Panc1 (cell line): ENCODE data around the gene MPPED1. TPM values are rescaled to one million over a fixed set of nuclear protein-coding genes. Genes with fewer than 3 reads are reported as not detected.

ENCODE experiments used
- ATAC-seq: fragments of 200-7000 bp; cut with Tn5 transposase; 2 replicates; pipeline ENCODE4 v1.9.1; 2020; ENCODE audit warnings: mild to moderate bottlenecking, moderate library complexity
- BruUV-seq: library from RNA; stranded (reverse); fragments of 400-500 nt; replicated peaks from 2 replicates; lab custom pipeline; 2021; lab: Mats Ljungman, UMichigan
- CTCF ChIA-PET: fragments of 300-600 bp; sonication (Branson Sonifier 250); formaldehyde crosslinking; loops from one replicate; lab custom pipeline; 2022; ENCODE audit warnings: antibody characterized with exemption; lab: Charles Lee
- POLR2A ChIA-PET: fragments of 300-600 bp; sonication (Branson Sonifier 250); formaldehyde crosslinking; loops from one replicate; lab custom pipeline; 2022; ENCODE audit warnings: antibody characterized with exemption; lab: Charles Lee
- DNase-seq: peaks from one replicate; pipeline ENCODE4 v3.0.0-alpha.2; 2010; ENCODE audit warnings: low read depth, low spot score
- H3K27ac ChIP-seq: 2 replicates; pipeline ENCODE4 v1.5.1; 2011; ENCODE audit warnings: mild to moderate bottlenecking, low read length, inconsistent platforms
- H3K27me3 ChIP-seq: fragments of 200-500 bp; sonication (Bioruptor generic); 2 replicates; pipeline ENCODE4 v1.6.0; 2014; ENCODE audit warnings: low read length, inconsistent platforms; ENCODE audit not compliant: control insufficient read depth, insufficient read depth
- H3K36me3 ChIP-seq: fragments of 200-500 bp; sonication (Bioruptor generic); 2 replicates; pipeline ENCODE4 v1.5.1; 2014; ENCODE audit warnings: inconsistent platforms, mild to moderate bottlenecking, low read length, moderate library complexity; ENCODE audit not compliant: control insufficient read depth, insufficient read depth
- H3K4me1 ChIP-seq: 2 replicates; pipeline ENCODE4 v1.5.1; 2011; ENCODE audit warnings: inconsistent platforms, mild to moderate bottlenecking, low read length, moderate library complexity; ENCODE audit not compliant: control insufficient read depth, insufficient read depth
- H3K4me3 ChIP-seq, 2 experiments: 2 replicates each; pipeline ENCODE4 v1.5.1; 2011 to 2012; ENCODE audit warnings: low read depth in 2 of 2, low read length in 2 of 2, mild to moderate bottlenecking in 2 of 2, inconsistent platforms in 1 of 2, moderate library complexity in 1 of 2
- H3K9me3 ChIP-seq: fragments of 200-500 bp; sonication (Bioruptor generic); 2 replicates; pipeline ENCODE4 v1.5.1; 2014; ENCODE audit warnings: low read depth, mild to moderate bottlenecking, inconsistent platforms, low read length, moderate library complexity; ENCODE audit not compliant: control insufficient read depth, insufficient read depth
- POLR2AphosphoS5 ChIP-seq: IDR thresholded peaks from 2 replicates; pipeline ENCODE4 v1.6.1; 2012; ENCODE audit warnings: mild to moderate bottlenecking, low read depth, low read length, moderate library complexity
- SIN3A ChIP-seq: IDR thresholded peaks from 2 replicates; pipeline ENCODE4 v1.6.1; 2012; ENCODE audit warnings: low read depth, mild to moderate bottlenecking, low read length, moderate library complexity, borderline replicate concordance; ENCODE audit not compliant: insufficient read depth
- TCF7L2 ChIP-seq: IDR thresholded peaks from 2 replicates; pipeline ENCODE4 v1.6.1; 2011; ENCODE audit warnings: mild to moderate bottlenecking, low read depth, low read length, inconsistent platforms
- in situ Hi-C: cut with HindIII; loops from 2 replicates; pipeline ENCODE4 v1.10.0; 2016; ENCODE audit warnings: low sequenced_read_pairs, low pct_unique_long_range_greater_than_20kb
- intact Hi-C: fragments of 100-400 bp; cut with micrococcal nuclease; formaldehyde crosslinking; loops from one replicate; pipeline ENCODE4 v1.10.0; 2022; ENCODE audit not compliant: unreplicated experiment
- total RNA-seq: library from RNA; stranded (reverse); gene quantifications from one replicate; pipeline ENCODE4 v1.2.1, GENCODE V29; 2021; ENCODE audit not compliant: unreplicated experiment
- TF ChIP-seq, protein P1 (sequence below): fragments of 450-650 bp; IDR thresholded peaks from 2 replicates; pipeline ENCODE4 v1.5.1; 2017; ENCODE audit warnings: mild to moderate bottlenecking
- TF ChIP-seq, protein P2 (sequence below), 2 experiments: IDR thresholded peaks; 2 replicates each; pipeline ENCODE4 v1.6.1; 2011 to 2012; ENCODE audit warnings: low read depth in 2 of 2, control low read depth in 1 of 2, low read length in 1 of 2, mild to moderate bottlenecking in 1 of 2, moderate library complexity in 1 of 2; ENCODE audit not compliant: insufficient read depth in 1 of 2

The MPPED1 gene
- total RNA-seq, 1 experiment from 2014 or later = not detected

DNA sequence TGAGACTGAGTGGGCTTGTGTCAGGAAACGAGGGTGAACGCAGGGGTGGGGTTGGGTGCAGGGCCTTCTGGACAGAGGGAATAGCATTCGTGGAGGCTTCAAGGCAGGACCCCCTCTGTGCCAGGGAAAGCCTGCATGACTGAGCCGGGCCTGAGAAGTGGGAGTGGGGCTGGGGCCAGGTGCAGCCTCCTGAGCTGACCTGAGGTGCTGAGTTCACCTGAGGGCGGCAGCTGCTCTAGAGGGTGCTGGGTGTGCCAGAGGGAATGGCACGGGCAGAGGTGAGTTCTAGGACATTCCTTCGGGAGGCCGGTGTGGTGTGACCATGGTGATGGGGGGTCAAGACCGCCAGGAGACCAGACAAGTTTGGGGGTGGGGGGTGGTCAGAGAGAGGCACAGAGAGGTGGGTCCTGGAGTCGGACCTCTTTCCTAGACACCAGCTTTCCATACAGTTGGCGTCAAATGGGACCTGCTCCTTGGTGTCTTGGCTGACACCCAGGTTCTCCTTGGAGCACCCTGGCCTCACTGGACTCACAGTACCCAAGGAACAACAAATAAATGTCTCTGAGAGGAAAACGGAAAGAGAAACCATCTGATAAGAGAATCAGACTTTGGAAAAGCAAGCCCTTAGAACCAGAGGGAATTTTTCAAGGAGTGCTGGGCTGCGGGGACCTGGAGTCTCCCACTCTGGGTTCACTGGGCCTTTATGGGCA lies 7.7 kb downstream of the MPPED1 start:
- H3K4me3 ChIP-seq = no peak overlapping the region
- BruUV-seq = no TSS peak
- H3K27me3 ChIP-seq = peaks cover 2% of the 10 kb centered on the region; the same call in 1 of the 2 replicates
- POLR2A ChIA-PET = no interaction called here
- no peak for TF ChIP-seq SIN3A
- TF ChIP-seq, protein P1, sequence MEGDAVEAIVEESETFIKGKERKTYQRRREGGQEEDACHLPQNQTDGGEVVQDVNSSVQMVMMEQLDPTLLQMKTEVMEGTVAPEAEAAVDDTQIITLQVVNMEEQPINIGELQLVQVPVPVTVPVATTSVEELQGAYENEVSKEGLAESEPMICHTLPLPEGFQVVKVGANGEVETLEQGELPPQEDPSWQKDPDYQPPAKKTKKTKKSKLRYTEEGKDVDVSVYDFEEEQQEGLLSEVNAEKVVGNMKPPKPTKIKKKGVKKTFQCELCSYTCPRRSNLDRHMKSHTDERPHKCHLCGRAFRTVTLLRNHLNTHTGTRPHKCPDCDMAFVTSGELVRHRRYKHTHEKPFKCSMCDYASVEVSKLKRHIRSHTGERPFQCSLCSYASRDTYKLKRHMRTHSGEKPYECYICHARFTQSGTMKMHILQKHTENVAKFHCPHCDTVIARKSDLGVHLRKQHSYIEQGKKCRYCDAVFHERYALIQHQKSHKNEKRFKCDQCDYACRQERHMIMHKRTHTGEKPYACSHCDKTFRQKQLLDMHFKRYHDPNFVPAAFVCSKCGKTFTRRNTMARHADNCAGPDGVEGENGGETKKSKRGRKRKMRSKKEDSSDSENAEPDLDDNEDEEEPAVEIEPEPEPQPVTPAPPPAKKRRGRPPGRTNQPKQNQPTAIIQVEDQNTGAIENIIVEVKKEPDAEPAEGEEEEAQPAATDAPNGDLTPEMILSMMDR = no peak
- no peak for TF ChIP-seq TCF7L2
- no peak for TF ChIP-seq POLR2AphosphoS5
- TF ChIP-seq, protein P2, sequence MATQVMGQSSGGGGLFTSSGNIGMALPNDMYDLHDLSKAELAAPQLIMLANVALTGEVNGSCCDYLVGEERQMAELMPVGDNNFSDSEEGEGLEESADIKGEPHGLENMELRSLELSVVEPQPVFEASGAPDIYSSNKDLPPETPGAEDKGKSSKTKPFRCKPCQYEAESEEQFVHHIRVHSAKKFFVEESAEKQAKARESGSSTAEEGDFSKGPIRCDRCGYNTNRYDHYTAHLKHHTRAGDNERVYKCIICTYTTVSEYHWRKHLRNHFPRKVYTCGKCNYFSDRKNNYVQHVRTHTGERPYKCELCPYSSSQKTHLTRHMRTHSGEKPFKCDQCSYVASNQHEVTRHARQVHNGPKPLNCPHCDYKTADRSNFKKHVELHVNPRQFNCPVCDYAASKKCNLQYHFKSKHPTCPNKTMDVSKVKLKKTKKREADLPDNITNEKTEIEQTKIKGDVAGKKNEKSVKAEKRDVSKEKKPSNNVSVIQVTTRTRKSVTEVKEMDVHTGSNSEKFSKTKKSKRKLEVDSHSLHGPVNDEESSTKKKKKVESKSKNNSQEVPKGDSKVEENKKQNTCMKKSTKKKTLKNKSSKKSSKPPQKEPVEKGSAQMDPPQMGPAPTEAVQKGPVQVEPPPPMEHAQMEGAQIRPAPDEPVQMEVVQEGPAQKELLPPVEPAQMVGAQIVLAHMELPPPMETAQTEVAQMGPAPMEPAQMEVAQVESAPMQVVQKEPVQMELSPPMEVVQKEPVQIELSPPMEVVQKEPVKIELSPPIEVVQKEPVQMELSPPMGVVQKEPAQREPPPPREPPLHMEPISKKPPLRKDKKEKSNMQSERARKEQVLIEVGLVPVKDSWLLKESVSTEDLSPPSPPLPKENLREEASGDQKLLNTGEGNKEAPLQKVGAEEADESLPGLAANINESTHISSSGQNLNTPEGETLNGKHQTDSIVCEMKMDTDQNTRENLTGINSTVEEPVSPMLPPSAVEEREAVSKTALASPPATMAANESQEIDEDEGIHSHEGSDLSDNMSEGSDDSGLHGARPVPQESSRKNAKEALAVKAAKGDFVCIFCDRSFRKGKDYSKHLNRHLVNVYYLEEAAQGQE (IDR thresholded peaks at IDR 0.05; ENCODE audit: insufficient read depth in 1 of 2, low read depth in 2 of 2, low read length in 1 of 2) = no peak
- in situ Hi-C loops = no loop called here
- DNase-seq (no peak), ATAC-seq (no peak)
- H3K4me1 ChIP-seq = no peaks in the 10 kb centered on the region
- CTCF ChIA-PET = no interaction called here
- no peak overlapping the region for H3K27ac ChIP-seq
- H3K9me3 ChIP-seq = no peaks in the 10 kb centered on the region
- H3K36me3 ChIP-seq = no peaks in the 10 kb centered on the region
- intact Hi-C loops = no loop called here

DNA sequence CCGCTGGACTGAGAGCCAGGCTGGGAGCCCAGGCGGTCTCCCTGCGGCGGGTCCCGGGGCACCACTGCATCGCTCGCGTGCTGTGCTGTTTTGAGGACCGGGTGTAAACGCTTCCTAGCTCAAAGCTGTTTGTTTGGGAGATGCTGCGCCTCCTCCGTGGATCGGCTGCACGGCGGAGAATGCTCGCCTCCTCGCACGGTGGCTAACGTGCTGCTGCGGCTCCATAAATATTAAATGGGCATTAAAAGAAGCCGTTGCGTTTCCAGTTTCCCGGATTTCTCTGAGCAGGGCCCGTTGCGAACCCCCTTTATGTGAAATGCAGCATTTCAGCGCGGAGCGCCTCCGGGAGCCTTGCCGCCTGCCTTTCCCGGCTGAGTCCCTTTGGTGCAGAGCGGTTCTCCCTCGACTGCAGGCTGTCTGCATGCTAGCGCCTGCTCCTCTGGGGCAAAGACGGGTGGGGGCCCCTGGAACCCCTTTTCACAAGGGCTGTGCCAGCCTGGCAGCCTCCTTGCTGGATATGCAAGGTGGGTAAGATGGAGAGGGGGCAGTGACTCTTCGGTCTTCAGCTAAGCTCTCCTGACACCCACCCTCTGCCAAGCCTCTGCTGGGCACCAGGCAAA lies 9.3 kb downstream of the MPPED1 start:
- DNase-seq (no peak), ATAC-seq (no peak)
- intact Hi-C loops = no loop called here
- ChIA-PET POLR2A (no interaction called here), CTCF (no interaction called here)
- BruUV-seq = no TSS peak
- Histone ChIP-seq H3K27ac (no peak overlapping the region), H3K4me1 (no peaks in the 10 kb centered on the region), H3K9me3 (no peaks in the 10 kb centered on the region), H3K4me3 (no peak overlapping the region), H3K36me3 (no peaks in the 10 kb centered on the region), H3K27me3 (no peaks in the 10 kb centered on the region; the same call in 1 of the 2 replicates)
- in situ Hi-C loops = no loop called here
- TF ChIP-seq, protein P1 = no peak
- no peak for TF ChIP-seq SIN3A
- no peak for TF ChIP-seq TCF7L2
- TF ChIP-seq, protein P2 (IDR thresholded peaks at IDR 0.05; ENCODE audit: insufficient read depth in 1 of 2, low read depth in 2 of 2, low read length in 1 of 2) = no peak
- no peak for TF ChIP-seq POLR2AphosphoS5
